IPS DF 19.7 (cell line): Measurements from ENCODE around the gene RPGR.

Source experiments
- DNase-seq: peaks from one replicate; pipeline ENCODE4 v3.0.0-alpha.2; 2013; ENCODE audit warnings: low read depth, low spot score

The RPGR gene

GRCh38 chrX:38256019-38256418 lies 71.3 kb downstream of the RPGR start:
- DNase-seq: no peak

DNA sequence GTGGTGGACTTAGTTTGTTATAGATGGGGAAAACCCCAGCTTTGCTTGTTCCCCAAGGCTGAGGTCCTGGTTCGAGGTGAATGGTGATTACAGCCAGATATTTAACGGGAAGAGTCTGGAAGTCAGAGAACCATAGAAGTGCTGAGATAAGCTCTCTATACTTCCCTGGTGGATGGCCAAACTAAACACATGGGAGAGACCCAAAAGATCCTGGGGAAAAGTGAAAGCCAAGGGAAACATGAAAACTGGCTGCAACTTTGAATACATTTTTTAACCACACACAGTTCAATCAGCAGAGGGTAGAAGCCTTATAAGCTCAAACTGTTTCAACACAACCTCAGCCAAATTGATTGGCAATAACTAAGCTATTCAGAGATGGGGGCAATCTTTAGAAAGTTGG lies 77.3 kb downstream of the RPGR start:
- no peak for DNase-seq

DNA sequence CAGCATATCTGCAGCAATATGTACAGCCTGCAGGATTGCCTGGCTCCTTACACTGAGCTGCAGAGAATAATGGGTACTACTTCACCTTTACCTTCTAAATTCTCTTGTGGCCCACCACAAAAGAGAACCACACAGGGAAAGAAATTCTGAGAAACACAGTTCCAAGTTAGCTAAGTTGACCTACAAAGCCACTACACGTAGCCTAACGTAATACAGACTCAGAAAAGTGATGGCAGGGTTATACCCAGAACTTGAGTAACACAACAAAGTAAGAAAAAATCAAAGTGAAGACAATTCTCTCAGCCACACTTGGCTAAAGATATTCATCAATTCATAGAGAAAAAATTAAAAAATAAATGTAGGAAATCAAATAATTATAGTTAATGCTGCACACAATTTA lies 80.3 kb downstream of the RPGR start:
- no peak for DNase-seq

DNA sequence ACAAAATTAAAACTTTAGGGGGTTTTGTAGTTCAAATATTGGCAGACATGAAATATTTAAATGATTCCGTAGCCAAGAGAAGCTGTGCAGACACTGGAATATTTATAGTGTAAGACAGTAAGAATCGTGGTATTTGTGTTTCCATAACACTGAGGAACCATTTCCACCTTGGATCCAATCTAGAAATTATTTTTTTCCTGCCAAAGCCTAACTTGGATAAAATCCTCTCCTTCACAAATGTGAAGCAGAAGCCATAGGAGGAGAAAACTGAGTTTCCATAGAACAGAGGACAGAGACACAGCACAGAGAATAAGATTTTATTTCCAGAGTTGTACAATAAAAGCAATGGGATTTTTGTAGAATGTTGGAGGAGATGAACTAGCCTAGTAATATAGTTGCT lies 86.8 kb downstream of the RPGR start:
- no peak for DNase-seq

DNA sequence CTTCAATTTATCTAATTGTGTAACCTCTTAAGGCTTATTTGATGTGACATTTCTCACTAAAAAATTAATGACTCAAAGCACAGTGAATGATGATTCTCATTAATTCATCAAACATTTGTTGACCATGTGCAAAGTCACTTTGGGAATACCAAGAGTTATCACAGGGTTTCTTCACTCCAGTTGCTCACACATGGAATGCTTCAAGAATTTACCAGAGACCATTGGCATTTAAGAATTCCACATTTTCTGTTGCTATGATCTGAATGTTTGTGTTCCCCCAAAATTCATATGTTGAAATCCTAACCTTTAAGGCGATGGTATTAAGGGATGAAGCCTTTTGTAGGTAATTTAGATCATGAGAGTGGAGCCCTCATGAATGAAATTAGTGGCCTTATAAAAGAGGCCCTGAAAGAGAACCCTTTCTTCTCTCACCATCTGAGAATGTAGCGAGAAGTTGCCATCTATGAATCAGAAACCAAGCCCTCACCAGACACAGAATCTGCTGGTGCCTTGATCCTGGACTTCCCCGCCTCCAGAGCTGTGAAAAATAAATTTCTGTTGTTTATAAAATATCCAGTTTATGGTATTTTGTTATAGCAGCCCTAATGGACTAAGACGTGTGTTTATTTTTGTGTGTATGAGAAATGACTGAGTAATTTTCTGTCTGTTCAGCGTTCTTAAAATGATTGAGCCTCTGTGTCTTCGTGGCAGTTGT lies 90.3 kb downstream of the RPGR start:
- no peak for DNase-seq

GRCh38 chrX:38233891-38234667 lies 93.2 kb downstream of the RPGR start:
- DNase-seq: no peak

DNA sequence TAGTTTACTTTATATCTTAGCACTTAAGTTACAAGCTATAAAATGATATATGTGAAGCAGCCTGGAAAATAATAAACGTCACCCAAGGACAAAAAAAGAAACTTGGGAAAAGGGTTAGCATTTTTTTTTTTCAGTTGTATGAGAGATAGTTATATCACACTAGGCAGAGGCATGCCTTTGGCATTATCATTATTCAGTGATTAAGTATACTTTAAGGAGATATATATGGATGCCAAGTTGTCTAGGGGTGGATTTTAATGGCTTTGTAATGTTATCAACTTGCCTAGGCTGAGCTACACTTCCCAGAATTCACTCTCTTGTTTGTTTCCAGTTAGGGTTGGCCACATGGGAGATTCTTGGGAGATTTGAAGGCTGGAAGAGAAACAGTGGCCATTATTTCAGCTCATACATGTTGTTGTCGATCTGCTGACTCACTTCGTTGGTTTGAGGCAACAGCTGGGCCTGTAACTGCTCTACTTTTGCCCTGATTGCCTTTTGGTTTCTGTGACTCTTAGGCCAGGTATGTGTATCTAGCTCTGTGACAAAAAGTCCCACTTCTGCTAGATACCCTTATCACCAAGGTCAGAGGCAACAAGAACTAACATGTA lies 95.1 kb downstream of the RPGR start:
- DNase-seq: no peak

DNA sequence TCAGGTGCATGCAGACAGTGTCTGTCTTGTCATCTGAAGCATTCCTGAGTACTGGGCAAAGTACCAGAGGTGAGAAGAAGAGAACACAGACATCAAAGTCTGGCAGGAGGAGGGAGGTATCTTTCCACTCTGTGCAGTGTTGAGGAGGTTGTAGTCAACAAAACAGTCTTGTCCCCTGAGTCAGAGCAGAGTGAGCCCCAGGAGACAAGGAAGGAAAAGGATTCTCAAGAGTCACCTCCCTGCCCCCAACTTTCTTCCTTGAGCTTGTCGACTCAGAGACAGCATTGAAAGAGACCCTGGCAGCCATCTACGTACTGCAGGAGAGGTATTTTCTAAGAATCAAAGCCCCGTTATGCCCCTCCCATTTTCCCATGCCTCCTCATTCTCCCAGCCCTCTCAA lies 102.2 kb downstream of the RPGR start:
- no peak for DNase-seq

- no peak for DNase-seq
These were observed 103.1 kb downstream of the RPGR start for GRCh38 chrX:38224160-38224559.

- no peak for DNase-seq
These were observed 105.8 kb downstream of the RPGR start for GRCh38 chrX:38221391-38221929.

GRCh38 chrX:38220415-38221390 lies 106.6 kb downstream of the RPGR start, which contains the start of gene SRPX:
Gene SRPX (minus strand): TSS chrX:38220871. CDS start chrX:38220792, 79 bp downstream.
- no peak for DNase-seq

DNA sequence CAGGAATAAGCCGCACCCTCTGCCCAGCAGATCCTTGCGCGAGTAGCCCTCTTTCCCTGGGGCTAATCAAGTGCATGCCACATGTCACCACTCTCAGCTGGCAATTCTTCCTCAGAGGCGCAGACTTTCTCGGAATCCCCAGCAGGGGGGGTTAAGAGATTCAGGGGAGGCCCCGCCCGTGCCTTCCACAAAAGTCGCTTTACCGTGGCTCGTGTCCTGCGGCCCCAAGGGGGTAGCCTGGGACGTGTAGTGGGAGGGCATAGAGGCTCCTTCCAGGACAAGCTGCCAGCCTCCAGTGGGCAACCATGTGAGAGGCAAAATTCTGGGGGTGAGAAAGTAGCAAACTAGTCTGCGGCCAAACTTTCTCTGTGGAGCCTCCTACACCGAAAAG lies 107.3 kb downstream of the RPGR start:
- DNase-seq: no peak
